Spleen (tissue), 7 donors: ENCODE measurements around the gene CPSF4L.

Experiments used
- CTCF ChIP-seq, 11 experiments: fragments of 200-600 bp in 7 of 11; fragments of 450-650 bp in 4 of 11; sonication (generic) in 4 of 11; IDR thresholded peaks in 8 of 11; conservative IDR thresholded peaks in 3 of 11; 1 replicate in 7 of 11; 2 replicates in 4 of 11; pipeline versions ENCODE4 v1.4.0 to v1.8.0; 2016 to 2021; ENCODE audit warnings: antibody characterized with exemption in 11 of 11, inconsistent platforms in 4 of 11, mild to moderate bottlenecking in 1 of 11
- POLR2AphosphoS5 ChIP-seq, 3 donors: sonication (generic); formaldehyde crosslinking; IDR thresholded peaks; one replicate each; pipeline ENCODE4 v1.5.1; 2017; ENCODE audit warnings: antibody characterized with exemption in 3 of 3
- donor health status: DM: no; HTN: no; CAD: no; lungs with moderate emphysema.
- donor health status: DM: no; HTN: no; CAD: no.
- donor health status: DM: no; HTN: no; CAD: no.

- no peak for TF ChIP-seq POLR2AphosphoS5 (IDR thresholded peaks at IDR 0.05)
- TF ChIP-seq CTCF (IDR thresholded peaks at IDR 0.05 in 8 of 11, conservative IDR thresholded peaks at IDR 0.05 in 3 of 11), result no peak
These were observed 9.4 kb upstream of the CPSF4L start for GRCh38 chr17:73271072-73271471.
